IMR-90 (cell line): ENCODE measurements around the gene PISD.

ENCODE experiments used
- CHD1 ChIP-seq: IDR thresholded peaks from 2 replicates; pipeline ENCODE4 v1.6.1; 2012; ENCODE audit warnings: low read depth, low read length, improper control_type of control experiment
- CTCF ChIP-seq: conservative IDR thresholded peaks from 2 replicates; pipeline ENCODE4 v1.5.1; 2012; ENCODE audit warnings: mild to moderate bottlenecking, low read depth, low read length, improper control_type of control experiment
- ELK1 ChIP-seq: fragments of 150-350 bp; IDR thresholded peaks from 2 replicates; pipeline ENCODE4 v1.6.1; 2016; ENCODE audit warnings: low read depth, mild to moderate bottlenecking, low read length, moderate library complexity, borderline replicate concordance
- FOS ChIP-seq: fragments of 150-350 bp; IDR thresholded peaks from 2 replicates; pipeline ENCODE4 v1.6.1; 2016; ENCODE audit warnings: low read depth, low read length
- MAZ ChIP-seq: IDR thresholded peaks from 2 replicates; pipeline ENCODE4 v1.6.1; 2012; ENCODE audit warnings: low read depth, mild to moderate bottlenecking, low read length, improper control_type of control experiment, moderate library complexity, borderline replicate concordance
- POLR2A ChIP-seq: IDR thresholded peaks from 2 replicates; pipeline ENCODE4 v1.6.1; 2012; ENCODE audit warnings: mild to moderate bottlenecking, low read depth, low read length
- RCOR1 ChIP-seq: IDR thresholded peaks from 2 replicates; pipeline ENCODE4 v1.6.1; 2012; ENCODE audit warnings: mild to moderate bottlenecking, low read length, improper control_type of control experiment; ENCODE audit not compliant: insufficient replicate concordance
- SMC3 ChIP-seq: fragments of 150-350 bp; IDR thresholded peaks from 2 replicates; pipeline ENCODE4 v1.6.1; 2016; ENCODE audit warnings: low read depth, mild to moderate bottlenecking, antibody characterized with exemption, low read length, moderate library complexity
- USF2 ChIP-seq: fragments of 150-350 bp; IDR thresholded peaks from 2 replicates; pipeline ENCODE4 v1.6.1; 2017; ENCODE audit warnings: mild to moderate bottlenecking, antibody characterized with exemption, low read length, low read depth

- no peak for TF ChIP-seq POLR2A
- TF ChIP-seq CTCF: no peak
- TF ChIP-seq USF2: no peak
- TF ChIP-seq FOS: no peak
- TF ChIP-seq CHD1: no peak
- no peak for TF ChIP-seq ELK1
- no peak for TF ChIP-seq SMC3
- no peak for TF ChIP-seq MAZ
- no peak for TF ChIP-seq RCOR1
These were observed 72.9 kb downstream of the PISD start for GRCh38 chr22:31588970-31589675.
